GM19467 (cell line): ENCODE results near the gene METTL5.

Experiments
- ATAC-seq: cut with Tn5 transposase; IDR thresholded peaks from one replicate; pipeline ENCODE4 v1.9.1; 2021; ENCODE audit warnings: mild to moderate bottlenecking, moderate library complexity; ENCODE audit not compliant: unreplicated experiment

The METTL5 gene

GRCh38 chr2:169782513-169782912 is 42.2 kb downstream of the METTL5 start:
- no peak for ATAC-seq

- ATAC-seq, result no peak
Measured at GRCh38 chr2:169781249-169782013, 43.3 kb downstream of the METTL5 start.

- no peak for ATAC-seq
Measured at GRCh38 chr2:169778446-169778845, 46.3 kb downstream of the METTL5 start.

- ATAC-seq, result no peak
Measured at GRCh38 chr2:169776252-169776761, 48.4 kb downstream of the METTL5 start.

GRCh38 chr2:169775765-169776164 is 48.9 kb downstream of the METTL5 start:
- ATAC-seq, result no peak

GRCh38 chr2:169775354-169775753 is 49.4 kb downstream of the METTL5 start:
- no peak for ATAC-seq

- no peak for ATAC-seq
Measured at GRCh38 chr2:169772651-169773050, 52.1 kb downstream of the METTL5 start.

GRCh38 chr2:169771612-169772011 is 53.1 kb downstream of the METTL5 start:
- no peak for ATAC-seq

GRCh38 chr2:169771021-169771420 is 53.7 kb downstream of the METTL5 start:
- no peak for ATAC-seq

- no peak for ATAC-seq
Measured at GRCh38 chr2:169768262-169768995, 56.3 kb downstream of the METTL5 start.

GRCh38 chr2:169767243-169767888 is 57.3 kb downstream of the METTL5 start:
- no peak for ATAC-seq

GRCh38 chr2:169765523-169765922 is 59.2 kb downstream of the METTL5 start:
- ATAC-seq, result no peak

GRCh38 chr2:169761970-169762292 is 62.8 kb downstream of the METTL5 start:
- no peak for ATAC-seq
